ENCODE measurements around the gene PLSCR1. TPM values are rescaled to one million over a fixed set of nuclear protein-coding genes. Genes with fewer than 3 reads are reported as not detected.

Gene PLSCR1
- total RNA-seq, 3 donors from 2014 or later (not counting 1 experiment from before 2014, with no cell fraction given), result 24.2 to 38.2 (median 35.2) TPM

GRCh38 chr3:146574173-146574572, 29.8 kb upstream of the PLSCR1 start:
- intact Hi-C loops (cut with micrococcal nuclease), result loop anchor here (10.0 kb wide), 1 partner anchor 509 kb away; no protein-coding TSS in a partner anchor
- DNase-seq (no peak), ATAC-seq (no peak)
- Mint-ChIP-seq H3K4me3 (no peak overlapping the region), H3K27ac (no peak overlapping the region), H3K4me1 (peaks cover 0 to 3% of the 10 kb centered on the region in 2 donors), H3K27me3 (ENCODE audit: low read depth in 2 of 2) (peaks cover 0 to 9% of the 10 kb centered on the region in 2 donors), H3K9me3 (no peaks in the 10 kb centered on the region), H3K36me3 (no peaks in the 10 kb centered on the region)
- WGBS (ENCODE audit: insufficient coverage), result 100% methylated on average over 1 of the region's 1 CpG
- Histone ChIP-seq H3K36me3 (ENCODE audit: control insufficient read depth, insufficient read depth, low read length) (no peaks in the 10 kb centered on the region), H3K4me3 (ENCODE audit: low read length) (no peak overlapping the region), H3K9me3 (ENCODE audit: control insufficient read depth, insufficient read depth, low read length) (no peaks in the 10 kb centered on the region), H3K27me3 (ENCODE audit: control insufficient read depth, insufficient read depth, low read length) (no peaks in the 10 kb centered on the region), H3K27ac (ENCODE audit: low read length) (no peak overlapping the region), H3K4me1 (ENCODE audit: control insufficient read depth, insufficient read depth, low read length) (no peaks in the 10 kb centered on the region)
- TF ChIP-seq CTCF (IDR thresholded peaks at IDR 0.05), result no peak

- Histone ChIP-seq H3K36me3 (ENCODE audit: control insufficient read depth, insufficient read depth, low read length) (no peaks in the 10 kb centered on the region), H3K4me3 (ENCODE audit: low read length) (no peak overlapping the region), H3K9me3 (ENCODE audit: control insufficient read depth, insufficient read depth, low read length) (no peaks in the 10 kb centered on the region), H3K27ac (ENCODE audit: low read length) (no peak overlapping the region), H3K4me1 (ENCODE audit: control insufficient read depth, insufficient read depth, low read length) (no peaks in the 10 kb centered on the region), H3K27me3 (ENCODE audit: control insufficient read depth, insufficient read depth, low read length) (no peaks in the 10 kb centered on the region)
- ATAC-seq (no peak), DNase-seq (no peak)
- Mint-ChIP-seq H3K4me3 (no peak overlapping the region), H3K4me1 (peaks cover 0 to 7% of the 10 kb centered on the region in 2 donors), H3K9me3 (no peaks in the 10 kb centered on the region), H3K27me3 (ENCODE audit: low read depth in 2 of 2) (peaks cover 0 to 9% of the 10 kb centered on the region in 2 donors), H3K36me3 (no peaks in the 10 kb centered on the region), H3K27ac (no peak overlapping the region)
- intact Hi-C loops (cut with micrococcal nuclease), result no loop called here
- WGBS (ENCODE audit: insufficient coverage), result 59% methylated on average over 3 of the region's 3 CpGs
- no peak for TF ChIP-seq CTCF (IDR thresholded peaks at IDR 0.05)
Measured at GRCh38 chr3:146569314-146569713, 24.9 kb upstream of the PLSCR1 start.

GRCh38 chr3:146566138-146566537, 21.7 kb upstream of the PLSCR1 start:
- H3K36me3 ChIP-seq (ENCODE audit: control insufficient read depth, insufficient read depth, low read length), result no peaks in the 10 kb centered on the region
- H3K4me3 ChIP-seq (ENCODE audit: low read length), result no peak overlapping the region
- ATAC-seq (no peak), DNase-seq (no peak)
- Mint-ChIP-seq H3K27me3 (ENCODE audit: low read depth in 2 of 2) (peaks cover 0 to 13% of the 10 kb centered on the region in 2 donors), H3K9me3 (peaks cover 0 to 3% of the 10 kb centered on the region in 2 donors), H3K4me1 (peaks cover 0 to 13% of the 10 kb centered on the region in 2 donors), H3K4me3 (no peak overlapping the region), H3K36me3 (peaks cover 8% of the 10 kb centered on the region), H3K27ac (no peak overlapping the region)
- intact Hi-C loops (cut with micrococcal nuclease), result no loop called here
- no peaks in the 10 kb centered on the region for H3K9me3 ChIP-seq (ENCODE audit: control insufficient read depth, insufficient read depth, low read length)
- no peak for TF ChIP-seq CTCF (IDR thresholded peaks at IDR 0.05)
- H3K27ac ChIP-seq (ENCODE audit: low read length), result no peak overlapping the region
- H3K4me1 ChIP-seq (ENCODE audit: control insufficient read depth, insufficient read depth, low read length), result no peaks in the 10 kb centered on the region
- H3K27me3 ChIP-seq (ENCODE audit: control insufficient read depth, insufficient read depth, low read length), result no peaks in the 10 kb centered on the region

- no peaks in the 10 kb centered on the region for H3K9me3 ChIP-seq (ENCODE audit: control insufficient read depth, insufficient read depth, low read length)
- no peaks in the 10 kb centered on the region for H3K36me3 ChIP-seq (ENCODE audit: control insufficient read depth, insufficient read depth, low read length)
- DNase-seq (no peak), ATAC-seq (no peak)
- H3K4me1 ChIP-seq (ENCODE audit: control insufficient read depth, insufficient read depth, low read length), result no peaks in the 10 kb centered on the region
- Mint-ChIP-seq H3K27me3 (ENCODE audit: low read depth in 2 of 2) (peaks cover 0 to 8% of the 10 kb centered on the region in 2 donors), H3K36me3 (peaks cover 8% of the 10 kb centered on the region), H3K9me3 (peaks cover 0 to 3% of the 10 kb centered on the region in 2 donors), H3K4me3 (no peak overlapping the region), H3K4me1 (peaks cover 0 to 6% of the 10 kb centered on the region in 2 donors), H3K27ac (no peak overlapping the region)
- no peak for TF ChIP-seq CTCF (IDR thresholded peaks at IDR 0.05)
- intact Hi-C loops (cut with micrococcal nuclease), result no loop called here
- no peaks in the 10 kb centered on the region for H3K27me3 ChIP-seq (ENCODE audit: control insufficient read depth, insufficient read depth, low read length)
- no peak overlapping the region for H3K4me3 ChIP-seq (ENCODE audit: low read length)
- H3K27ac ChIP-seq (ENCODE audit: low read length), result no peak overlapping the region
- WGBS (ENCODE audit: insufficient coverage), result 43% methylated on average over 1 of the region's 1 CpG
Measured at GRCh38 chr3:146561879-146562278, 17.5 kb upstream of the PLSCR1 start.

Measured in natural killer cell (primary cell).